ENCODE data around the gene DPM2.

- no peak for TF ChIP-seq CTCF (IDR thresholded peaks at IDR 0.05)
- no peak for TF ChIP-seq POLR2AphosphoS5 (IDR thresholded peaks at IDR 0.05)
- TF ChIP-seq POLR2A (IDR thresholded peaks at IDR 0.05), result no peak
Measured at GRCh38 chr9:127892831-127893230, 44.8 kb downstream of the DPM2 start.
